Heart left ventricle (tissue), 16 donors: ENCODE measurements around the gene RALGAPA2. TPM values are rescaled to one million over a fixed set of nuclear protein-coding genes. Genes with fewer than 3 reads are reported as not detected.

ENCODE experiments used
- ATAC-seq, 4 donors: fragments of 200-7000 bp; cut with Tn5 transposase; one replicate each; pipeline ENCODE4 v1.9.1; 2020 to 2022; ENCODE audit warnings: moderate library complexity in 4 of 4, mild to moderate bottlenecking in 3 of 4, moderate number of reproducible peaks in 1 of 4
- DNase-seq, 5 donors: peaks; one replicate each; pipeline ENCODE4 v3.0.0-alpha.2; 2020
- H3K27ac ChIP-seq, 12 donors: fragments of 200-600 bp; sonication (generic) in 4 of 12; one replicate each; pipeline versions ENCODE4 v1.5.0 to v1.8.0; 2016 to 2022; ENCODE audit warnings: mild to moderate bottlenecking in 2 of 12
- H3K27me3 ChIP-seq, 9 donors: fragments of 200-600 bp; sonication (generic) in 2 of 9; one replicate each; pipeline versions ENCODE4 v1.5.1 to v1.8.0; 2016 to 2022; ENCODE audit warnings: mild to moderate bottlenecking in 3 of 9
- H3K36me3 ChIP-seq, 9 donors: fragments of 200-600 bp; sonication (generic) in 2 of 9; one replicate each; pipeline versions ENCODE4 v1.5.0 to v1.8.0; 2018 to 2022; ENCODE audit warnings: mild to moderate bottlenecking in 2 of 9
- H3K4me1 ChIP-seq, 12 donors: fragments of 200-600 bp; sonication (generic) in 4 of 12; one replicate each; pipeline versions ENCODE4 v1.5.0 to v1.8.0; 2016 to 2022; ENCODE audit warnings: mild to moderate bottlenecking in 3 of 12
- H3K4me3 ChIP-seq, 12 donors: fragments of 200-600 bp; sonication (generic) in 4 of 12; one replicate each; pipeline versions ENCODE4 v1.5.0 to v1.8.0; 2017 to 2022; ENCODE audit warnings: mild to moderate bottlenecking in 9 of 12, moderate library complexity in 4 of 12
- H3K9me3 ChIP-seq, 12 donors: fragments of 200-600 bp; sonication (generic) in 4 of 12; one replicate each; pipeline versions ENCODE4 v1.5.0 to v1.8.0; 2016 to 2022; ENCODE audit warnings: mild to moderate bottlenecking in 1 of 12
- POLR2A ChIP-seq, 2 donors: fragments of 450-650 bp; IDR thresholded peaks; one replicate each; pipeline ENCODE4 v1.6.1; 2017; ENCODE audit warnings: antibody characterized with exemption in 2 of 2, mild to moderate bottlenecking in 2 of 2, moderate library complexity in 2 of 2
- WGBS, 4 donors: extraction: QIAGEN DNeasy Blood & Tissue Kit in 2 of 4; methylation state at CpG; one replicate each; pipeline versions ENCODE4 v1.1.5 to v1.1.7; 2013 to 2018; 5-methylcytosine and 5-hydroxymethylcytosine counted together
- intact Hi-C, 10 donors: fragments of 100-400 bp; cut with DNase I; formaldehyde crosslinking; loops; one replicate each; pipeline versions ENCODE4 v1.11.1 to v1.14.2; 2022
- polyA plus RNA-seq, 2 donors: library from polyadenylated mRNA; stranded (reverse); fragments of 200-250 nt; gene quantifications; one replicate each; pipeline ENCODE4 v1.2.3, GENCODE V29; 2013
- total RNA-seq, 9 donors: library from RNA; depleted of rRNA in 2 of 9; stranded (reverse); fragments of >200 nt in 2 of 9; fragmentation: NEBNext Ultra II Directional in 3 of 9; extraction: Animal tissue kit (Norgen Biotek cat#: 25700) in 3 of 9; gene quantifications; one replicate each; pipeline versions ENCODE4 v1.1.0 to v1.2.4, GENCODE V29; 2016 to 2023
- TF ChIP-seq, protein P1 (sequence below), 12 donors: fragments of 200-600 bp; sonication (generic) in 4 of 12; IDR thresholded peaks; one replicate each; pipeline versions ENCODE4 v1.5.0 to v1.8.0; 2018 to 2022; ENCODE audit warnings: antibody characterized with exemption in 12 of 12, mild to moderate bottlenecking in 5 of 12
- donor health status: ischemic (EF 13 %, LVEDD 7.1; RV severe dilation, severe dysfunction).
- donor health status: healthy with polysubstance abuse.
- donor health status: DM: no; HTN: yes; CAD: no.
- donor health status: DM: no; HTN: no; CAD: no.
- donor health status: ischemic (EF 25% LVEDD 6.9; RV normal size, moderate dysfunction).
- donor health status: ischemic (EF 25% LVEDD 5.7; RV mildly dilated, moderate dysfunction).
- donor health status: healthy.
- donor health status: DM: yes; HTN: yes; CAD: no.
- donor health status: ischemic (EF 35%, LVEDD 5.7; RV mildly dilated, moderate dysfunction).
- donor health status: nonischemic (EF 11% LVEDD 7.7; RV severe dilation, severe dysfunction).
- donor health status: DM: yes; HTN: yes; CAD: no.
- donor health status: PGD.
- donor health status: ischemic (EF 29% LVEDD 5.4; RV normal size, mild dysfunction).
- donor health status: nonischemic (EF 23%, LVEDD 6.1; RV moderate dilation, normal function).

RALGAPA2 gene
- total and polyA plus RNA-seq, 11 donors, result 5.6 to 33.8 (median 21.4) TPM

GRCh38 chr20:20603339-20603990, 109.0 kb downstream of the RALGAPA2 start:
- no peak for TF ChIP-seq POLR2A (IDR thresholded peaks at IDR 0.05)
- TF ChIP-seq, protein P1, sequence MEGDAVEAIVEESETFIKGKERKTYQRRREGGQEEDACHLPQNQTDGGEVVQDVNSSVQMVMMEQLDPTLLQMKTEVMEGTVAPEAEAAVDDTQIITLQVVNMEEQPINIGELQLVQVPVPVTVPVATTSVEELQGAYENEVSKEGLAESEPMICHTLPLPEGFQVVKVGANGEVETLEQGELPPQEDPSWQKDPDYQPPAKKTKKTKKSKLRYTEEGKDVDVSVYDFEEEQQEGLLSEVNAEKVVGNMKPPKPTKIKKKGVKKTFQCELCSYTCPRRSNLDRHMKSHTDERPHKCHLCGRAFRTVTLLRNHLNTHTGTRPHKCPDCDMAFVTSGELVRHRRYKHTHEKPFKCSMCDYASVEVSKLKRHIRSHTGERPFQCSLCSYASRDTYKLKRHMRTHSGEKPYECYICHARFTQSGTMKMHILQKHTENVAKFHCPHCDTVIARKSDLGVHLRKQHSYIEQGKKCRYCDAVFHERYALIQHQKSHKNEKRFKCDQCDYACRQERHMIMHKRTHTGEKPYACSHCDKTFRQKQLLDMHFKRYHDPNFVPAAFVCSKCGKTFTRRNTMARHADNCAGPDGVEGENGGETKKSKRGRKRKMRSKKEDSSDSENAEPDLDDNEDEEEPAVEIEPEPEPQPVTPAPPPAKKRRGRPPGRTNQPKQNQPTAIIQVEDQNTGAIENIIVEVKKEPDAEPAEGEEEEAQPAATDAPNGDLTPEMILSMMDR (IDR thresholded peaks at IDR 0.05), result no peak
- intact Hi-C loops, result loop anchor here in 1 of 10 donors (10.0 kb wide), 1 partner anchor 221 kb away; no protein-coding TSS in a partner anchor
- no peak overlapping the region for H3K27ac ChIP-seq
- H3K36me3 ChIP-seq, result peaks cover 0 to 75% (median 62%) of the 10 kb centered on the region in 9 donors
- no peak for DNase-seq
- H3K9me3 ChIP-seq, result no peaks in the 10 kb centered on the region
- peaks cover 0 to 7% (median 0%) of the 10 kb centered on the region in 12 donors for H3K4me1 ChIP-seq
- no peak for ATAC-seq
- H3K27me3 ChIP-seq, result no peaks in the 10 kb centered on the region
- WGBS, 4 donors, result 83 to 92% (median 84%) methylated on average over 5 of the region's 5 CpGs
- H3K4me3 ChIP-seq, result no peak overlapping the region

GRCh38 chr20:20597966-20598365, 114.5 kb downstream of the RALGAPA2 start:
- 76 to 82% (median 80%) methylated on average over 2 of the region's 2 CpGs for WGBS, 4 donors
- TF ChIP-seq POLR2A (IDR thresholded peaks at IDR 0.05), result no peak
- no peak overlapping the region for H3K27ac ChIP-seq
- DNase-seq (no peak), ATAC-seq (no peak)
- H3K4me3 ChIP-seq, result no peak overlapping the region
- intact Hi-C loops, result loop anchor here in 3 of 10 donors (10.0 kb wide), 1 partner anchor 227 kb away; no protein-coding TSS in a partner anchor
- peaks cover 0 to 13% (median under 1%) of the 10 kb centered on the region in 12 donors for H3K4me1 ChIP-seq
- no peaks in the 10 kb centered on the region for H3K9me3 ChIP-seq
- H3K36me3 ChIP-seq, result peaks cover 0 to 62% (median 56%) of the 10 kb centered on the region in 9 donors
- no peaks in the 10 kb centered on the region for H3K27me3 ChIP-seq

GRCh38 chr20:20594171-20594530, 118.3 kb downstream of the RALGAPA2 start:
- H3K36me3 ChIP-seq, result peaks cover 0 to 50% (median 41%) of the 10 kb centered on the region in 9 donors
- DNase-seq, result no peak
- intact Hi-C loops, result loop anchor here in 4 of 10 donors (5.0 to 10.0 kb wide), 2 partner anchors 231 to 233 kb away; no protein-coding TSS in a partner anchor
- H3K4me3 ChIP-seq, result no peak overlapping the region
- no peaks in the 10 kb centered on the region for H3K27me3 ChIP-seq
- ATAC-seq, result no peak
- 74 to 85% (median 77%) methylated on average over 1 of the region's 1 CpG for WGBS, 4 donors
- H3K9me3 ChIP-seq, result no peaks in the 10 kb centered on the region
- no peak overlapping the region for H3K27ac ChIP-seq
- H3K4me1 ChIP-seq, result peaks cover 0 to 13% (median 1%) of the 10 kb centered on the region in 12 donors
- TF ChIP-seq, protein P1 (IDR thresholded peaks at IDR 0.05), result peak in 7 of 12 donors; percentile 16 to 46 (median 36)
- TF ChIP-seq POLR2A (IDR thresholded peaks at IDR 0.05), result no peak

DNA sequence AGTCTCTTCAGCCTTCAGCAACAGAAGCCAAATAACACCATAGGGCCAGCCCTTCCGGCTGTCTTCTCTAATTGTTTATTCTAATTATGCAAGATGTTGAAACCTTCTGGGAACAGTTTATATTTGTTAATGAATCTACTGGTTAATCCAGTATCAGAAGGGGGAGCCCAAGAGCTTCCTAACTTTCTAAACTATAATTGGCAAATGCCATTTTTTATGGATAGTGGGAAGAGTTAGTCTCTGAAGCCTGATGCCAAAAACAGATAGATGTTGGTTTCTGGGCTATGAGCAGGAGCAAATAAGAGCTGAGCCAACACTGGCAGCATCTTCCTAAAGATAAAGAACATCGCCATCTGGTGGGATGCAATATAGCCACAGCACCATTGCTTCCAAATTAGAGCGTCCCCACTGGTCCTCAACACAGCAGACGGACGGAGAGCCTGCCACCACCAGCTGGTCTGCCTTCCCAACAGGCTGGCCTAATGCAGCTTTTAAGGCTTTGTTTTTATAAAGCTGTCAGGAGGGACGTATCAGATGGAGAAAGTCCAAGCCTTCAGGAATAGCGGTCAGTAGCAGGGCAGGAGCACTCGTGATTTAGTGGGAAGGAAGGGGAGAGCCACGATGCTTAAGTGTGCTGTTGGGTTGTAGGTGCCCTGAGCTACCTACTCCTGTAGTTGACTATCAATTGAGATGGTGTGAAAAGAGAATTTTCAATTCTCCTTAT, 118.8 kb downstream of the RALGAPA2 start:
- no peaks in the 10 kb centered on the region for H3K9me3 ChIP-seq
- intact Hi-C loops, result loop anchor here in 4 of 10 donors (5.0 to 10.0 kb wide), 2 partner anchors 231 to 234 kb away; no protein-coding TSS in a partner anchor
- H3K4me1 ChIP-seq, result peaks cover 0 to 13% (median 1%) of the 10 kb centered on the region in 12 donors
- WGBS, 4 donors, result 62 to 71% (median 71%) methylated on average over 9 of the region's 9 CpGs
- TF ChIP-seq, protein P1 (IDR thresholded peaks at IDR 0.05), result peak in 9 of 12 donors; percentile 4 to 55 (median 26)
- TF ChIP-seq POLR2A (IDR thresholded peaks at IDR 0.05), result no peak
- no peak overlapping the region for H3K27ac ChIP-seq
- H3K36me3 ChIP-seq, result peaks cover 0 to 50% (median 40%) of the 10 kb centered on the region in 9 donors
- ATAC-seq (peak; percentile 37 to 59 (median 46)), DNase-seq (no peak)
- H3K27me3 ChIP-seq, result no peaks in the 10 kb centered on the region
- H3K4me3 ChIP-seq, result no peak overlapping the region
